ENCODE data around the gene UBE2J2.

The UBE2J2 gene

DNA sequence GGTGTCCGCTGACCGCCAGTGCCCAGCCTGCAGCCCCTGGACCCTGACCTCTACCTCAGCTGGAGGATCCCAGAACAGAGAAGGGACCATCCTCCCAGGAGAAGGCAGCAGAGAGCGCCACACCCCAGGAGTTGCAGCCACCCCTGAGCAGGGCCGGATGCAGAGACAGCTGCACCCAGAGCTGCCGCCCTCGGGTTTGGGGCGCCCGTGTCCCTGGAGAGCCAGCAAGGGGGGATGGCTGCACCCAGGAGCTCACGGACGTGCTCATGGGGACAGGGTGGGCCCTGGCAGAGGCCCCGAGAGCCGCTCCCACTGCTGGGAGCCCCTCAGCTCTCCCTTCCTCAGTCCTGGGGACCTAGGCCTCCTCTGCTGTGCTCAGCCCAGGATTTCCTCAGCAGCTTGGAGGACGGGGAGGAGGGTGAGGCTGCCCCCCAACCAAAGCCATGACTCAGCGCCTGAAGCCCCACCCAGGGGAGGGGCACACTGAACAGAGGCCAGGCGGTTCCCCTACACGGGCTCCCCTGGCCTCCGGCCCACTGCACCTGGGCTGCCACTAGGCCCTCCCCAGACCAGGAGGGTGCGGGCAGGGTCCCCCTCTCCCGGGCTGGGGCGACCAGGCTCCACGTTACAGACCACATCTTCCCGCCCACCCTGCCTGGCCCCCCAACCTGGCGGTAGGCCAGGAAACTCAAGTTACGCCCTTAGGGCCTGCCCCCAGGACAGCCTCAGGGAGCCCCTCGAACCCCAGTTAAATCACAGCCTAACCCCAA lies 31.8 kb upstream of the UBE2J2 start:
- H3K27ac Mint-ChIP-seq, result peak overlapping the region; percentile 80
- no peaks in the 10 kb centered on the region for H3K9me3 Mint-ChIP-seq
- peak overlapping the region; percentile 89 for H3K4me3 Mint-ChIP-seq
- peak; percentile 43 for DNase-seq (ENCODE audit: low spot score)
- H3K27me3 Mint-ChIP-seq (ENCODE audit: low read depth), result no peaks in the 10 kb centered on the region
- peaks cover 13% of the 10 kb centered on the region for H3K4me1 Mint-ChIP-seq (ENCODE audit: low read depth)
- H3K36me3 Mint-ChIP-seq (ENCODE audit: low read depth), result peaks cover 1% of the 10 kb centered on the region

DNA sequence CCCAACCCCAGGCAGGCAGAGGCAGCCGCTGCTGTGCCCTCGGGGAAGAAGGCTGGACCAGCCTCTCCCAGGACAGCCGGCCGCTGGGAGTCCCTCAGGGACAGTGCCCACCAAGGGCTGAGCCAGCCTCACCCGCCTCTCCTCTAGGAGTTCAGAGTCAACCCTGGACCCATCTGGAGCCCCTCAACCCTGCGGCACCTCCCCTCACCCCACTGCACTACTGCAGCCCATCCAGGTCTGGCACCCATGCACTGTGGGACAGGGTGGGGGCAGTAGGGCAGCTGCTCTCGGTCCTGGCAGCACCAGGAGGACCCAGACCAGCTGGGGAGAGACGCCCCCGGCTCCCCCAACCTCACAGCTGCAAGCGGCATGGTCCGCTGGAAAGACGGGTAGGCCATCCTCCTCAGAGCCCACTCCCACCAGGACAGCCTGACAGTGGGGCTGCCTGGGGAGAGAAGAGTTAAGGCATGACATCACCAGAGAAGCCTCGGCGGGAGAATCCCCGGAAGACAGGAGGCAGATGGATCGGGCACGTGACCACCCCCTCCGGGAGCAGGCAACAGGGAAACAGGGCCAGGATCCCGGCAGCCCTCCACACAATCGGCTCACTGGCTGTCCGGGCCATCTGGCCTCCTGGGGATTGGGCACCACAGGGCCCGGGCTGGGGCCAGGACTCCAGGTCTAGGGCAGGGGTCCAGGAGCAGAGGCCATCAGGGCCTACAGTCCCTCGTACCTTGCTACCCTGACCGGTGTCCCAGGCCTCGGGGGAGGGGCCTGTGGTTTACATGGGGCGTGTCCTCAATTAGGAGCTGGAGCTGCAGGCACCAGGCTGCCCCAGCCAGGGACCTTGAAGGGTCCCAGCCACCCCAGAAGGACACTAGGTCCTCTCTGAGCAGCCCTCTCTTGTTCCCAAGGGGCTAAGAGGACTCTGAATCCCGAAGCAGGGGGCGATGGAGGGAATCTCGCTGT lies 31.0 kb upstream of the UBE2J2 start:
- H3K36me3 Mint-ChIP-seq (ENCODE audit: low read depth), result peaks cover 1% of the 10 kb centered on the region
- no peak for DNase-seq (ENCODE audit: low spot score)
- peak overlapping the region; percentile 89 for H3K4me3 Mint-ChIP-seq
- no peaks in the 10 kb centered on the region for H3K9me3 Mint-ChIP-seq
- H3K27me3 Mint-ChIP-seq (ENCODE audit: low read depth), result no peaks in the 10 kb centered on the region
- peak overlapping the region; percentile 80 for H3K27ac Mint-ChIP-seq
- H3K4me1 Mint-ChIP-seq (ENCODE audit: low read depth), result peaks cover 13% of the 10 kb centered on the region

DNA sequence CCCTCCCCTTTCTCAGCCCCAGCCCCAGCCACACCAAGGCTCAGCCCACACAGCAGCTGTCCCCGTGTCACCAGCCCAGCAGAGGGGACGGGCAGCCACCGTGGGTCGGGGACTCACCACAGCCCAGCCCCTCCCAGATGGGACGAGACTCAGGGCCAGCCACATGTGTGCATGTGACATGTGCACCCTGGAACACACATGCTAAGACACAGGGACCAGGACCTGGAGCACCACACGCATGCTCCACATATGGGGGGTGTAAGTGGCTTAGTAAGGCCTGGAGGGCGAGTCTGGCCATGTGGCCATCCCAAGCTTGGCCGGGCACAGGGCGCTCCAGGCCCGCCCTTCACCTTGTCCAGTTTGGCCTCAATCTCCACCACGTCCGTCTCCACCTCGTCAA lies 30.1 kb upstream of the UBE2J2 start:
- Mint-ChIP-seq H3K4me3 (no peak overlapping the region), H3K27me3 (ENCODE audit: low read depth) (no peaks in the 10 kb centered on the region), H3K4me1 (ENCODE audit: low read depth) (peaks cover 13% of the 10 kb centered on the region), H3K9me3 (no peaks in the 10 kb centered on the region), H3K36me3 (ENCODE audit: low read depth) (no peaks in the 10 kb centered on the region), H3K27ac (no peak overlapping the region)
- no peak for DNase-seq (ENCODE audit: low spot score)

DNA sequence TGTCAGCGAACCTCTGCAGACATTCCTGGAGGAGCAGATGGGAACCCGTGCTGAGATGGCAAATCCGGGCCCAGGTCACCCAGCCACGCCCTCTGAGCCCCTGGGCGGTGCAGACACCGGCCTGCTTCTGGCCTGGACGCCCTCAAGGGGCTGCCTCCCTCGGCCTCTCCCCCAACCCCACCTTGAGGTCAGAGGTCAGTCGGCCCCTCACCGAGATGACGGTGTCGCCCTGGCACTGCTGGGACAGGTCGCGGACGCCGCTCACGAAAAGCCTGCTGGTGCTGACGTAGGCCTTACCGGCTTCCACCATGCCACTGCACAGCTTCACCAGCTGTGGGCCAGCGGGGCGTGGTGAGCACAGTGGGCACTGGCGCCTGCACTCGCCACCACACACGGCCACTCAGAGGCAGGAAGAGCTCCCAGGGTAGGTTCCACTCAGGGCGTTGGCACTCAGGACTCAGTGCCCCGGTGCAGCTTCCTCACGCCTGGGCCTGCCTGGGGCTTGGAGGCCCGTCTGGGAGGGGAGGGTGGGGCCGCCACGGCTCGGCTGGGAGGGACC lies 29.4 kb upstream of the UBE2J2 start:
- Mint-ChIP-seq H3K27ac (no peak overlapping the region), H3K4me3 (no peak overlapping the region), H3K4me1 (ENCODE audit: low read depth) (peaks cover 13% of the 10 kb centered on the region), H3K9me3 (no peaks in the 10 kb centered on the region), H3K27me3 (ENCODE audit: low read depth) (no peaks in the 10 kb centered on the region), H3K36me3 (ENCODE audit: low read depth) (no peaks in the 10 kb centered on the region)
- no peak for DNase-seq (ENCODE audit: low spot score)

DNA sequence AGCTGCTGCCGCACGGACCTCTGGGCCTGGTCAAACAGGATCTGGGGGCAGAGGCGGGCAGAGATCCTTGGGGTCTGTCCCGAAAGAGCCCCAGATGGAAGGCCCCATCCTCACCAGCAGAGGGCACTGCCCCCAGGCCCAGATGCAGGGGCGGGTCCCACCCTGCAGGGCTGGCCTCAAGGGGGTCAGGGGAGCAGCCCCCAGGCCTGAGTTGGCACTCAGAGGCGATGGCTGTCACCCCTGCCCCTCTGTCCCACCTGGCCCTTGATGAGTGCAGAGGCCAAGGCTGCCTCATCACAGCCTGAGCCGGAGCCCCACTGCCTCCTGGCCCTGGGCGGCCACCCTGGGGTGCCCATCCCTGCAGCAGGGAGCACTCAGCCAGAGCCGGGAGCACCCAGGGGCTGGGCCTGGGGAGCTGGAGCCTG lies 28.4 kb upstream of the UBE2J2 start:
- no peak for DNase-seq (ENCODE audit: low spot score)
- no peak overlapping the region for H3K4me3 Mint-ChIP-seq
- H3K27ac Mint-ChIP-seq, result no peak overlapping the region
- peaks cover 12% of the 10 kb centered on the region for H3K4me1 Mint-ChIP-seq (ENCODE audit: low read depth)
- H3K27me3 Mint-ChIP-seq (ENCODE audit: low read depth), result no peaks in the 10 kb centered on the region
- H3K9me3 Mint-ChIP-seq, result no peaks in the 10 kb centered on the region
- H3K36me3 Mint-ChIP-seq (ENCODE audit: low read depth), result no peaks in the 10 kb centered on the region

DNA sequence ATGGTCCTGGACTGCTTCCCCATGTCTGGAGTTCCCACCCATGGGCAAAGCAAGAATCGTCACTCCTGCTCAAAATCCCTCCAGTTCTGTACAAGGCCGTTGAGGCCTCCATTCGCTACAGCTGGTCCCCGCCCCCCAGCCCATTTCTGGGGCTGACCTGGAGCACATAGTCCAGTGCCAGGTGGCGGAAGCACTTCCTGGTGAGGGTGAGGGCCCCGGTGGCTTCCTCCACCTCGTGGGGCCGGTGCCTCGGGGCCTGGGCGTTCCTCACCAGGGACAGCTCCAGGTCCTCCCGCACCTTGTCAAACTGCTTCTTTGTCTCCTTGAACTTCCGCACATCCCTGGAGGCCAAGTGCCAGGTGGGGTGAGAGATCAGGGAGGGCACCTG lies 26.7 kb upstream of the UBE2J2 start:
- Mint-ChIP-seq H3K36me3 (ENCODE audit: low read depth) (peaks cover 2% of the 10 kb centered on the region), H3K4me1 (ENCODE audit: low read depth) (no peaks in the 10 kb centered on the region), H3K27ac (no peak overlapping the region), H3K27me3 (ENCODE audit: low read depth) (no peaks in the 10 kb centered on the region), H3K9me3 (no peaks in the 10 kb centered on the region), H3K4me3 (no peak overlapping the region)
- DNase-seq (ENCODE audit: low spot score), result no peak

DNA sequence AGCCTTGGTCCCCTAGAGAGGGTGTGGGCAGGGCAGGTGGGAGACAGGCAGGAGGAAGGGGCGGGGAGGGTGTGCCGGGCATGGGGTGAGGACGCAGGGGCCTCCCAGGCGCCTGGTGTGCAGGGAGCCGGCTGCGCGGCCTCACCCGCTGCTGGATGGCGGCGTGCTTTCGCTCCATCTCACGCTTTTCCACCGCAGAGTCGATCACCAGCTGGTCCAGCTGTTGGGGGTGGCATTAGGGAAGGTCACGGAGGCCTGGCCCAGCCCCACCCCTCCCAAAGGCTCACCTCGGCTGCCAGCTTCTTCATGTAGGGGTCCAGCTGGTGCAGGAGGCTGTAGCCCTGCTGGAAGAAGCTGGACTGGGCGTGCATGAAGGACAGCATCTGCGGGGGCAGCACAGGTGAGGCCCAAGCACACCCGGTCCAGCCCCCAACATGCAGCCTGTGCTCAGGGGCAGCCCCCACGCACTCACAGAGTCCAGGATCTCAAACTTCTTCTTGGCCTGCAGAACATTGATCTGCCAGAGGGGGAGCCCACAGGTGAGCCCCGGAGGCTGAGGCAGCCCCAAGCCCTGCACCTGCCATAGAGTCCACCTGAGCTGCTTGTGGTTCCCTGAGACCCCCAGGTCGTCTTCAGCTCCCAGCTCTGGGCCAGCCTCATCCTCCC lies 26.2 kb upstream of the UBE2J2 start:
- Mint-ChIP-seq H3K4me3 (no peak overlapping the region), H3K36me3 (ENCODE audit: low read depth) (peaks cover 2% of the 10 kb centered on the region), H3K27ac (no peak overlapping the region), H3K27me3 (ENCODE audit: low read depth) (no peaks in the 10 kb centered on the region), H3K9me3 (no peaks in the 10 kb centered on the region), H3K4me1 (ENCODE audit: low read depth) (no peaks in the 10 kb centered on the region)
- DNase-seq (ENCODE audit: low spot score), result no peak

DNA sequence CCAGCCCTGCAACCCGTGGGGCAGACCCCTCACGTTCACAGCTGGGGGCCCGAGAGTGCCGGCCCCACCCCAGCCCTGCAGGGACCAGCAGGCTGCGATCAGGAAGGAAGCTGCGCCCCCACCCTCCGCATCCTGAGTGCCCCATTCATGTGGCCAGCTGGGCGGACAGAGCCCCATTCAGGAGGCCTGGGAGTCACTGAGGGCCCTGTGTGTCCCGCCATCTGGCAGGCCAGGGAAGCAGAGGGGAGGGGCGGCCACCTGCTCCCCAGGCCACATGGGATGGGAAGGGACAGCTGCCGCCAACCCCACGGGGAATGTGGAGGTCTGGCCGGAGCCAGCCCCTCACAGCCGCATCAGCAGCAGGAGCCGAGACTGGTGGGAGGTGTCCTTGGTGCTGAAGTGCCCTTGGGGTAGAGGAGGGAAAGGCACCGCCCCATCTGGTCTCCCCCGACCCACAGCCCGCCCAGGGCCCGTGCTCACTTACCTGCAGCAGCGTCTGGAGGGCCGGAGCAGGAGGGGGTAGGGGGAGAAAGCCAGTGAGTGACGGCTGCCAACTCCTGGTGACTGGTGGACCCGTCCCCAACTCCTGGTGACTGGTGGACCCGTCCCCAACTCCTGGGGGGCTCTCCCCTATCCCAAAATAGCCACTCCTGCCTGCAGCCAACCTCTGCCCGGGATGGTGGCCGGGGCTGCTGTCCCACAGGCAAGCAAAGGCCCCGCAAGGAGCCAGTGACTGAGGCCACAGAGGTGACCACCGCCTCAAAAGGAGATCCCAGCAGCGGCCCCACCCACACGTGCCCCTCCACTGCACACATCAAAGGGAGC lies 25.4 kb upstream of the UBE2J2 start:
- H3K4me3 Mint-ChIP-seq, result no peak overlapping the region
- H3K27ac Mint-ChIP-seq, result no peak overlapping the region
- H3K36me3 Mint-ChIP-seq (ENCODE audit: low read depth), result peaks cover 2% of the 10 kb centered on the region
- H3K9me3 Mint-ChIP-seq, result no peaks in the 10 kb centered on the region
- no peak for DNase-seq (ENCODE audit: low spot score)
- no peaks in the 10 kb centered on the region for H3K4me1 Mint-ChIP-seq (ENCODE audit: low read depth)
- no peaks in the 10 kb centered on the region for H3K27me3 Mint-ChIP-seq (ENCODE audit: low read depth)

DNA sequence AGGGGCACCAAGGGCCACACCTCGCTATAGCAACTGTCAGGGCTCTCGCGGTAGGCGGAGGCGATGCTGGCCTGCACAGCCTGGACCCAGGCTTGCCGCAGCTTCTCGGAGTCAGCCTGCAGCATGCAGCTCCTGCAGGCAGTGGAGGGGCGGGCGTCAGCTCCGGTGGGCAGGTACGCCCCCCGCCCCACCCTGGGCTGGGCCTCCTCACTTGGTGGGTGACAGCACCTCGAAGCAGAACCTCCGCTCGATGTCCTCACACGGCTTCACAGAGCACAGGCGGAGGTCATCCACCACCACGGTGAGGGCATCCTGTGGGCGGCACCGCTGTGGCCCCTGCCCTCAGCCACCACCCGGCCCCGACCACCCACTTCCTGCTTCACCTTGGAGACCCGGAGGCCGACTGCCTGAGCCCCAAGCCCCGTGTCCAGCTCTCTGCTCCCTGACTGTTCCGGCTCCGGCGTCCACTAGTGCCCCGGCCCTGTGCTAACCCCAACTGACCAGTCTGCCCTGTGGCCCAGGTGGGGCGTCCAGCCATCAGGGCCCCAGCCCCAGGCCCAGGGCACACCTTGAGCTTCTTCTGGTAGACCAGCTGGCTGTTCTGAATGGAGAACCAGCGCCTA lies 24.3 kb upstream of the UBE2J2 start:
- Mint-ChIP-seq H3K27me3 (ENCODE audit: low read depth) (no peaks in the 10 kb centered on the region), H3K4me3 (no peak overlapping the region), H3K4me1 (ENCODE audit: low read depth) (no peaks in the 10 kb centered on the region), H3K36me3 (ENCODE audit: low read depth) (peaks cover 2% of the 10 kb centered on the region), H3K9me3 (no peaks in the 10 kb centered on the region), H3K27ac (no peak overlapping the region)
- no peak for DNase-seq (ENCODE audit: low spot score)

DNA sequence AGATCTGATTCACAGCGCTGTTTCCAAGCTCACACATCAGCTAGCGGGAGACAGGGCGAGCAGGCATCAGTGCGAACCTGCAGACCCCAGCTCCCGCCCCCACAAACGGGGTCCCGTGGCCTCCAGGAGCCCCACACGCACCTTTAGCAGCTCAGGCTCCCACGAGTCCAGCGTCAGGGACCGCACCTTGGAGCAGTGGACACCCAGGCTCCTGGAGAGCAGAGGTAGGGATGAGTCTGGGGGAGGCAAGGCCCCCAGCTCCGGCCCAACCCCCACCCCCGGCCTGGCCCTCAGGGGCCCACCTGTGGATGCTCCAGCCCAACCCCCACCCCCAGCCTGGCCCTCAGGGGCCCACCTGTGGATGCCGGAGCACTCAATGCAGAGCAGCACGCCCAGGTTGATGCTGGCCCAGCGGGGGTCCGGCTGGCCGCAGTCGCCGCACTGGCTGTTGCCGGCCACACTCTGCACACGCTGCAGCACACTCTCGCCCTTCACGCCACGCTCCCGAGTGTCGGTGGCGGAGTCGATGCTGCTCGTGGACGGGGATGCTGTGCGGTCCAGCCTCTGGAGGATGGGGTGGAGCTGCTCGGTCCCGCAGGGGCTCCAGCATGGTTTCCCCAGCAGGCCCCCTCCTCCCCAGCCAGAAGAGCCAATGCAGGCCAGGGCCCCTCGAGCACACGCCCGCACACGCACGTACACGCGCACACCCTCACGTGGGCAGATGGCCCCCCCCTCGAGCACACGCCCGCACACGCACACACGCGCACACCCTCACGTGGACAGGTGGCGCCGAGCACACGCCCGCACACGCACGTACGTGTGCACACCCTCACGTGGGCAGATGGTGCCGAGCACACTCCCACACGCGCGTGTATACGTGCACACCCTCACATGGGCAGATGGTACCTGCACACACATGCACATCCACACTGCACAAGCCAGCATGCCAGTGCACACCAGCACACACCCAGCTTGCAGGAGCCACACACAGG lies 22.7 kb upstream of the UBE2J2 start:
- Mint-ChIP-seq H3K27me3 (ENCODE audit: low read depth) (no peaks in the 10 kb centered on the region), H3K27ac (no peak overlapping the region), H3K36me3 (ENCODE audit: low read depth) (peaks cover 2% of the 10 kb centered on the region), H3K4me1 (ENCODE audit: low read depth) (no peaks in the 10 kb centered on the region), H3K4me3 (no peak overlapping the region), H3K9me3 (no peaks in the 10 kb centered on the region)
- no peak for DNase-seq (ENCODE audit: low spot score)

DNA sequence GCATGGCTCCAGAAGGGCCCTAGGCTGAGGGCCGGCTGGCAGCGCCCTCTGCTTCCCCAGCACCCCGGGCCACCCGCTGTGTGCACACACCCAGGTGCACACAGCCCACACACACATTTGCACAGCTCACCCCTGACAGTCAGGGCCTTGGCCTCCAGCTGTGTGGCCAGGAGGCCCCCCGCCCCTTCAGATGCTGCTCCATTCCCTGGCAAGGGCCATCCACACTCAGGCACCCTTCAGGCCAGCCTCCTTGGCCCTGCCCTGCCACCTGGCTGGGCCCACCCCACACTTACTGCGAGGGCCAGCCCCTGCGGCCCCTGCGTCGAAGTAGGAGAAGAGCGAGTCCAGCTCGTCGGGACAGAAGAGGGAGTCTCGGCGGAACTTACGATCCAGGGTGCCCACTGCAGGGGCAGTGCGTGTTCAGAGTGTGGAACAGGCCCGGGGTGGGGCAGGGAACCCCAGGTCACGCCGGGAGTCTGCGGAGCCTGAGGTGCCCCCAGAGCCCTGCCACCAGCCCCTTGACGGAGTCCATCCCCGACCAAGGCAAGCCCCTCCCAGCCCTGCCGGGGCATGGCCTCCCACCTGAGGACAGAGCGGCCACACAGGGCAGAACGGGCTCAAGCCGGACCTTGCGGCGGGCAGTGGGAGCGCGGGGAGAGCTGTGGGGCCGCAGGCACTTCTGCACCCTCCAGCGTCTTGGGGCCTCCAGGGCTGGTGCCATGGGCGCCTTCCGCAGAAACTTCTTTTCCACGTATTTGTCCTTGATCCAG lies 21.7 kb upstream of the UBE2J2 start:
- Mint-ChIP-seq H3K4me1 (ENCODE audit: low read depth) (no peaks in the 10 kb centered on the region), H3K9me3 (no peaks in the 10 kb centered on the region), H3K4me3 (no peak overlapping the region), H3K27ac (no peak overlapping the region), H3K36me3 (ENCODE audit: low read depth) (peaks cover 2% of the 10 kb centered on the region), H3K27me3 (ENCODE audit: low read depth) (no peaks in the 10 kb centered on the region)
- no peak for DNase-seq (ENCODE audit: low spot score)
